Tibial artery (tissue), 4 donors: ENCODE results near the gene FAM110C.
"Not testable (repeated sequence)": the region's sequence is repeated elsewhere in the genome, so short reads cannot be mapped to it uniquely, and the experiment has no call there.

ENCODE experiments used
- DNase-seq, 2 donors: peaks; one replicate each; pipeline ENCODE4 v3.0.0-alpha.2; 2019
- H3K27ac ChIP-seq, 2 donors: fragments of 200-600 bp; sonication (generic) in 1 of 2; 1 replicate in 1 of 2; 2 replicates in 1 of 2; pipeline ENCODE4 v1.5.1; 2018 to 2019; ENCODE audit warnings: mild to moderate bottlenecking in 1 of 2
- H3K27me3 ChIP-seq, 2 donors: fragments of 200-600 bp; sonication (generic) in 1 of 2; one replicate each; pipeline versions ENCODE4 v1.5.1 to v1.6.0; 2016 to 2019
- H3K36me3 ChIP-seq, 3 donors: fragments of 200-600 bp; sonication (generic) in 2 of 3; one replicate each; pipeline ENCODE4 v1.5.1; 2016 to 2019; ENCODE audit warnings: mild to moderate bottlenecking in 2 of 3
- H3K4me1 ChIP-seq, 4 donors: fragments of 200-600 bp; sonication (generic) in 2 of 4; 1 replicate in 3 of 4; 2 replicates in 1 of 4; pipeline ENCODE4 v1.5.1; 2016 to 2019
- H3K4me3 ChIP-seq, 2 donors: fragments of 200-600 bp; sonication (generic) in 1 of 2; 1 replicate in 1 of 2; 2 replicates in 1 of 2; pipeline ENCODE4 v1.5.1; 2018 to 2019; ENCODE audit warnings: mild to moderate bottlenecking in 2 of 2
- H3K9me3 ChIP-seq, 3 donors: fragments of 200-600 bp; sonication (generic) in 1 of 3; one replicate each; pipeline ENCODE4 v1.5.1; 2016 to 2019
- CTCF ChIP-seq, 2 experiments: fragments of 200-600 bp in 1 of 2; fragments of 450-650 bp in 1 of 2; IDR thresholded peaks; one replicate each; pipeline ENCODE4 v1.5.1; 2017 to 2019; ENCODE audit warnings: antibody characterized with exemption in 2 of 2, mild to moderate bottlenecking in 1 of 2, moderate library complexity in 1 of 2
- intact Hi-C: fragments of 100-400 bp; cut with DNase I; formaldehyde crosslinking; loops from one replicate; pipeline ENCODE4 v1.15.0; 2023; ENCODE audit warnings: low total_unique reads

The FAM110C gene

GRCh38 chr2:80971-81736 lies 34.8 kb upstream of the FAM110C start:
- H3K9me3 ChIP-seq, result no peaks in the 10 kb centered on the region
- H3K4me3 ChIP-seq, result no peak overlapping the region
- H3K4me1 ChIP-seq, result no peaks in the 10 kb centered on the region
- no peaks in the 10 kb centered on the region for H3K36me3 ChIP-seq
- intact Hi-C loops, result no loop called here
- no peak overlapping the region for H3K27ac ChIP-seq
- no peak for DNase-seq
- TF ChIP-seq CTCF (IDR thresholded peaks at IDR 0.05), result no peak
- H3K27me3 ChIP-seq, result peaks cover 0 to 3% of the 10 kb centered on the region in 2 donors

- no peak for DNase-seq
- peaks cover 0 to 3% of the 10 kb centered on the region in 2 donors for H3K27me3 ChIP-seq
- no peaks in the 10 kb centered on the region for H3K4me1 ChIP-seq
- TF ChIP-seq CTCF (IDR thresholded peaks at IDR 0.05), result no peak
- no peaks in the 10 kb centered on the region for H3K36me3 ChIP-seq
- H3K4me3 ChIP-seq, result no peak overlapping the region
- no peaks in the 10 kb centered on the region for H3K9me3 ChIP-seq
- no peak overlapping the region for H3K27ac ChIP-seq
- intact Hi-C loops, result no loop called here
Observed at GRCh38 chr2:80378-80777, 34.1 kb upstream of the FAM110C start.

- no peak overlapping the region for H3K4me3 ChIP-seq
- no peaks in the 10 kb centered on the region for H3K36me3 ChIP-seq
- intact Hi-C loops, result no loop called here
- peaks cover 0 to 4% of the 10 kb centered on the region in 2 donors for H3K27me3 ChIP-seq
- no peaks in the 10 kb centered on the region for H3K4me1 ChIP-seq
- no peak overlapping the region for H3K27ac ChIP-seq
- no peaks in the 10 kb centered on the region for H3K9me3 ChIP-seq
- TF ChIP-seq CTCF (IDR thresholded peaks at IDR 0.05), result no peak
- DNase-seq, result no peak
Observed at GRCh38 chr2:71309-72035, 25.2 kb upstream of the FAM110C start.

- intact Hi-C loops, result no loop called here
- Histone ChIP-seq H3K27ac (no peak overlapping the region), H3K27me3 (peaks cover 0 to 13% of the 10 kb centered on the region in 2 donors), H3K4me1 (no peaks in the 10 kb centered on the region), H3K4me3 (no peak overlapping the region), H3K36me3 (no peaks in the 10 kb centered on the region), H3K9me3 (no peaks in the 10 kb centered on the region)
- no peak for DNase-seq
- no peak for TF ChIP-seq CTCF (IDR thresholded peaks at IDR 0.05)
Observed at GRCh38 chr2:69366-70344, 23.4 kb upstream of the FAM110C start.

- H3K9me3 ChIP-seq, H3K27ac ChIP-seq, intact Hi-C loops, DNase-seq, H3K4me1 ChIP-seq, H3K36me3 ChIP-seq, H3K4me3 ChIP-seq: not testable (repeated sequence)
- H3K27me3 ChIP-seq, result peaks cover 0 to 13% of the 10 kb centered on the region in 2 donors
Observed at GRCh38 chr2:68637-69036, 22.3 kb upstream of the FAM110C start.
